SH-SY5Y (cell line): ENCODE results near the gene PGS1.

Experiments used
- GATA2 ChIP-seq: IDR thresholded peaks from 2 replicates; pipeline ENCODE4 v1.6.1; 2011; ENCODE audit warnings: mild to moderate bottlenecking, low read depth, low read length
- GATA3 ChIP-seq: IDR thresholded peaks from 2 replicates; pipeline ENCODE4 v1.6.1; 2011; ENCODE audit warnings: low read depth, mild to moderate bottlenecking, low read length, moderate library complexity

- TF ChIP-seq GATA2 = no peak
- TF ChIP-seq GATA3 = no peak
These were observed 19.9 kb downstream of the PGS1 start for GRCh38 chr17:78398390-78398789.
